Measurements from ENCODE around the gene UPK3B.
A peak's percentile ranks its signal among the peaks of the same experiment; 100 is the strongest.
"Not testable (repeated sequence)": the region's sequence is repeated elsewhere in the genome, so short reads cannot be mapped to it uniquely, and the experiment has no call there.

The UPK3B gene

DNA sequence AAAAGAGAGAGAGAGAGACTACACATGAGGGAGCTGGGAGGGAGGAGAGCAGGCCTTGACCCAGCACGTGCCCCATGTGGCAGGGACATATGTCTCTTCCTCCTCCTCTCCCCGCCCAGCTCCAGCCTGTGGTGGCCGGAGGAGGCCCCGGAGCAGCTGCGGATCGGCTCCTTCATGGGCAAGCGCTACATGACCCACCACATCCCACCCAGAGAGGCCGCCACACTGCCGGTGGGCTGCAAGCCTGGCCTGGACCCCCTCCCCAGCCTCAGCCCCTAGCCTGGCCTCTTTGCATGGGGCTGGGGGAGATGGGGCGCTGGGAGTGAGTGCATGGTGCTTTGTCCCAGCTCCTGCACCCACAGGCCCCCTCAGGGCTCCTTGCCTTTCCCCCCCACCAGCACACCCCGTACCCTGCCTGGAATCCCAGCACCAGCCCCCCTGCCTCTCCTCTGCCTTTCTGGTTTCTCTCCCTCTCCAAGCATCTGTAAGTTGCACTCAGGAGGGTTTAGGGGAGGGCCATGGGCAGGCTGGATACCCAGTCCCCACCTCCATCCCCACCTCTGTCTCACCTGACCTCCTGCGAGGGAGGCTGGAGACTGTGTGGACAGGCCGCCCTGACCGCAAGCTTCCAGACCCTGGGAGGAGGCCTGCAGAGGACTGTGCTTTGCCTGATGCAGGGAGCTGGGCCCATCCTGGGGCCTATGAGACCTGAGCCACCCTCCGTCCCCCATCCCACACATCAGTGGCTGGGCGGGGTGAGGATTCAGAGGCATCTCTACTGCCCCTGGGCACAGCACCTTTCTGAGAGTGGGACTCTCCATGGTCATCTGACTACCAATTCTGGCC lies 4.8 kb downstream of the UPK3B start:
- no peak for DNase-seq

DNA sequence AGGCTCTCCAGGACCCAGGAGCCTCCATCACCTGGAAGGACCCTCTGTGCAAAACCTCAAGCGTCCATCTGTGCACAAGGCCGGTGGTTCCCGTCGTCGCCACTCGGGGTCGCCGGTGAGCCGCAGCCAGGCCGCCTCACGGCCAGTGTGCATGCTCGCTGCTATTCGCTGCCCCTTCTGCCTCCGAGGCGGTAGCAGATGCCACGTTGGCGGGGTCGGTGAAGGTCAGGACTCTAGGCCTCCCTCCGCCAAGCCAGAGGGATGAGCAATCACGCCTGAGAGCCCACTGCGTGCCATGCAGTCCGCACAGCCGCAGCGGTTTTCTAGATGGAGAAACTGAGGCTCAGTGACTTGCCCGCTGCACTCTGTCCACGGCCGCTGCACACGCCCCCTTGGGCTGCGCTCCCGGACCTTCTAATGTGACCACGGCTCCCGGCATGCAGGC lies 5.7 kb downstream of the UPK3B start:
- DNase-seq: no peak

DNA sequence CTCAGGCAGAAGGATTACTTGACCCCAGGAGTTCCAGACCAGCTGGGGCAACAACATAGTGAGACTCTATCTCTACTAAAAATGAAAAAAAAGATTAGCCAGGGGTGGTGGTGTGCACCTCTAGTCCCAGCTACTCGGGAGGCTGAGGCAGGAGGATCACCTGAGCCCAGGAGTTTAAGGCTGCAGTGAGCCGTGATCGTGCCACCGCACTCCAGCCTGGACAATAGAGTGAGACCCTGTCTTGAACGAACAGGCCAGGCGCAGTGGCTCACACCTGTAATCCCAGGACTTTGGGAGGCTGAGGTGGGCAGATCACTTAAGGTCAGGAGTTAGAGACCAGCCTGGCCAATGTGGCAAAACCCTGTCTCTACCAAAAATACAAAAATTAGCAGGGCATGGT lies 6.6 kb downstream of the UPK3B start:
- DNase-seq: not testable (repeated sequence)

DNA sequence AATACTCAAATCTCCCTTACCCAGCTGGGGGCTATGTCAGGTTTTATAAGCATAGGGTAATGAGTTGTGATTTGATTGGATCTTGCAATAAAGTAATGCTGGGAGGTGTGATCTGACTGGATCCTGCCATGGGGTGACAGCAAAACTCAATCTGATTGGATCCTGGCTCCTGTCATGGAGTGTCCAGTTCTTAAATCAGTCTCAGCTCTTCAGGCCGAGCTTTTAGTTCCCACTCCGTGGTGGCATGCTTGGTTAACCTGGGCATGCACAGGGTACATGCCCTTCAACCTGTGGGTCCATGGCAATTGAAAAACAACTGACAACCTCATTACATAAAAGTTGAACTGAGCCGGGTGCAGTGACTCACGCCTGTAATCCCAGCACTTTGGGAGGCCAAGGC lies 15.8 kb downstream of the UPK3B start:
- not testable (repeated sequence) for DNase-seq

DNA sequence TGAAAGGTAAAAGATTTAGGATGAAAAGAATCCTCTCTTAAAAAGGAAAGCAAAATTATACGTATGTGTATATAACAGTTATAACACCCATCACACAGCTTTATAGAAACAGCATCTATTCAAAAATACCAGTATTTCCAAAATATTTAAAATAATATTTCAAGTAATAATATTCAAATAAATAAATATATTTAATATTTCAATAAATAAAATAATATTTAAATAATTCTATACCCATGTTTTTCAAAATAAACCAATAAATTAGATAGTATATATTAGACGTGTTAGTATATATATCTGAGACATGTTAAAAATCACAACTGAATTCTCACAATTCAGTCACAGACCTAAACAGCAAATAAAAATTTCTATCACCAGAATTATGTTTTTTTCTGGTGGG lies 21.3 kb downstream of the UPK3B start:
- not testable (repeated sequence) for DNase-seq

DNA sequence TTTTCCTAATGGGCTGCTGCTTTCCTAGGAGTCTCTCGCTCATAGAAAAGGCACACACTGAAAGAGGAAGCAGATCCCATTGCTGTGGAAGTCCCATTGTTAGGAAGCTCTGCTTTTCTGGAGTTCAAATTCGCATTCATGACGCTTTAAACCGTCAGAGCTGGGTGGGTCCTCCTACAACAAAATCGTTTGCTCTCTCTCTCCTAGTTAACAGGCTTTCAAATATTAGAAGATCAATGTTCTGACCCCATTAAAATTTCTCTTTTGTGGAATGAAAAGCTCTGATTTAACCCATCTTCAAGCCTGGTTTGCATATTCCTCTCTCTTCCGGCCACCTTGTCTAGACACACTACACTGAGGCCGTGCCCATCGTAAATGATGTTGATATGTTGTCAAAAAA lies 32.8 kb downstream of the UPK3B start, which contains the start of gene SPDYE16:
TSS of gene SPDYE16 (minus strand) at position 101 of the 400 bp plus-strand sequence. CDS start 1,838 bp downstream, outside the sequence.
- not testable (repeated sequence) for DNase-seq

DNA sequence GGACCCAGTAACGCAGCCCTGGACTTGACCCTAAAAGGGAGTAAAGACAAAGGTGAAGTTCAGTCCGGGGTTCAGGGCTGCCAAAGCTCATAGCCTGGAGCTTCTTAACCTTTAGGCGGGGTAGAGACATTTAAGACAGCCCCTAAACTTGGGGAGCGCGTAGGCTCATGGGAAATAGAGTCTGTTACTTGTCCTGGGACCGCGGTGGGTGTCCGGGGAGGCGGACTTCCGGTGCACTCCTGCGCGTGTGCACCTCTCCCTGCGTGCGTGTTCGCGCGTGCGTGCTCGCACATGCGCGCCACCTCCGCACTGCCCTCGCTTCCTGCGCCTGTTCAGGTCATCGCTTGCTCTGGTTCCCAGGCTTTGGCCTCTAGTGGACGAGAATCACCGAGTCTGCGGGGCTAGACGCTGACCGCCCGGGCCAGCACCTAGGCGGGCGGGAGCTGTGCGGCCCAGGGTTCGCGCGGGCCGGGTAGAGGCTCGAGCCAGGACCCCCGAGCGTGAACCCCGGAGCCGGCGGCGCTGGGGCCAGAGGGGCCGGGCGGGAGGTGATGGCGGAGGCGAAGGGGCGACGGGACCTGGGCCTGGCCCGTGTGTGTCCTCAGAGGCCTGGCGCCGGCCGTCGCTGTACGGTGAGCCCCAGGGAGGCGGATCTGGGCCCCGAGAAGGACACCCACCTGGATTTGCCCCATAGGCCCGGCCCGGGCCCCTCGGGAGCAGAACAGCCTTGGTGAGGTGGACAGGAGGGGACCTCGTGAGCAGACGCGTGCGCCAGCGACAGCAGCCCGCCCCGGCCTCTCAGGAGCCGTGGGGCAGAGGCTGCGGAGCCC lies 38.9 kb downstream of the UPK3B start:
- DNase-seq: peak; percentile 9

DNA sequence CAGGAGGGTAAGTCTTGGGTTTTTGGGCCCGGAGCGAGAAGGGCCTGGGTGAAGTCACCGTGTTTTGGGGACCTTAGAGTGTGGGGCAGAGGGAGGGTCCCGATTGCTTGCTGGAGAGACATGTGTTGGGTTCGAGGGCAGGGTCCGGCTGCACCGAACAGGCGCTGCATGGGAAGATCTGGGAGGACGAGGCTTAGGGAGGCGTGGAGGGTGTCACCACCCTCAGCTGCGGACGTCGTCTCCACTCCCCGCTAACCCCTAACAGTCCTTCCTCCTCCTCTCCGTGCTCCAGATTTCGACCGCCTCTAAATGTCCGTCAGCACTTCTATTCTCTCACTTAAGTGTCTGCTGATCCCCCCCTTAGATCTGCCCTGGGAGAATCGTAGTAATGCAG lies 39.5 kb downstream of the UPK3B start:
- not testable (repeated sequence) for DNase-seq

DNA sequence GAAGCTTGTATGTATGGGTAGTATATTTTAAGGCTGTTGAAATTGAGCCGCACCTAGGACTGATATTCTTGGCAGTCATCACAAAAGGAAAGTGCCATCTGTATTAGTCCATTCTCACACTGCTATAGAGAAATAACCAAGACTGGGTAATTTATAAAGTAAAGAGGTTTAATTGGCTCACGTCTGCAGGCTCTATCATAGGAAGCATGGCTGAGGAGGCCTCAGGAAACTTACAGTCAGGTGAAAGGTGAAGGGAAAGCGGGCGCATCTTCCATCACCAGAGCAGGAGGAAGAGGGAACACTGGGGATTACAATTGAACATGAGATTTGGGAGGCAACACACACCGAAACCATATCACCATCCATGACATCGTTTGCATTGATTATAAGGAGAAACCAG lies 41.6 kb downstream of the UPK3B start:
- not testable (repeated sequence) for DNase-seq

DNA sequence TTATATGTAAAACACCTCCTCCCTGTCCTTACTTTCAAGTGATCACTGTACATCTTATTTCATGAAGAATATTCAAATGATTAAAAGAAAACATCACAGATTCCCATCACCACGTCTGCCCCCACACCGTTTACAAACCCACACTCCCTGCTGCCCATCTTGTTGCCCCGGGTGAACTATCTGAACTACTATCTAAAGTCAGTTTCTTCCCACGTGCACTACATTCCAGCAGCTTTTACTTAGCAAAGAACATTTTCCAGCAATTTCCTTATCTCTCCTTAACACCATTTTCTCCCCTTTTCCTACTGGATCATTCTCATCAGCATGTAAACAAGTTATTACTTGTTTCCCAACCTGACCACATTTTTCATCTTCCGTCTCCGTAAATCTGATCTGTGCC lies 49.3 kb downstream of the UPK3B start:
- DNase-seq: not testable (repeated sequence)

DNA sequence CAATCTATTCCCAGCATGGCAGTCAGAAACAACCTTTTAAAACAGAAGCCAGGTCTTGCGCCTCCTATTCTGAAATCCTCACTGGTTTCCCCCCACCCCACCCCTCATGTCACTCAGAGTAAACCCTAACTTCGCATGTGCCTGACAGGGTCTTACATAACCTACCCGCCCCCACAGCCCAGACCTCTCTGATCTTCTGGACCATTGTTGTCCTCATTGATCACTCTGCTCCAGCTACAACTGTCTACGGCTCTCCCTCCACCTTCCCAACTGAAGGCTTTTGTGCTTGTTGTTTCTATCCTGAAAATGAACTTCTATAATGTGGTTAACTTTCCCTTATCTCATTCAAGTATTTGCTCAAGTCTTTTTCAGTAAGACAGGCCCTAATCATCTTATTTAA lies 49.8 kb downstream of the UPK3B start:
- not testable (repeated sequence) for DNase-seq

DNA sequence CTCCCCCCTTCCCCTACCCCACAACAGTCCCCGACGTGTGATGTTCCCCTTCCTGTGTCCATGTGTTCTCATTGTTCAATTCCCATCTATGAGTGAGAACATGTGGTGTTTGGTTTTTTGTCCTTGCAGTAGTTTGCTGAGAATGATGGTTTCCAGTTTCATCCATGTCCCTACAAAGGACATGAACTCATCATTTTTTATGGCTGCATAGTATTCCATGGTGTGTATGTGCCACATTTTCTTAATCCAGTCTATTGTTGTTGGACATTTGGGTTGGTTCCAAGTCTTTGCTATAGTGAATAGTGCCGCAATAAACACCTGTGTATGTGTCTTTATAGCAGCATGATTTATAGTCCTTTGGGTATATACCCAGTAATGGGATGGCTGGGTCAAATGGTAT lies 51.0 kb downstream of the UPK3B start:
- not testable (repeated sequence) for DNase-seq

DNA sequence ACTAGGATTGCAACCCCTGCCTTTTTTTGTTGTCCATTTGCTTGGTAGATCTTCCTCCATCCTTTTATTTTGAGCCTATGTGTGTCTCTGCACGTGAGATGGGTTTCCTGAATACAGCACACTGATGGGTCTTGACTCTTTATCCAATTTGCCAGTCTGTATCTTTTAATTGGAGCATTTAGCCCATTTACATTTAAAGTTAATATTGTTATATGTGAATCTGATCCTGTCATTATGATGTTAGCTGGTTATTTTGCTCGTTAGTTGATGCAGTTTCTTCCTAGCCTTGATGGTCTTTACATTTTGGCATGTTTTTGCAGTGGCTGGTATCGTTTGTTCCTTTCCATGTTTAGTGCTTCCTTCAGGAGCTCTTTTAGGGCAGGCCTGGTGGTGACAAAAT lies 54.6 kb downstream of the UPK3B start:
- not testable (repeated sequence) for DNase-seq
